ENCODE measurements around the gene CD247. TPM values are rescaled to one million over a fixed set of nuclear protein-coding genes. Genes with fewer than 3 reads are reported as not detected.

Gene CD247
- total RNA-seq, 4 donors from 2014 or later: 0.33 TPM; not detected in 3

- in situ Hi-C loops (cut with MboI; ENCODE audit: low sequenced_read_pairs in 4 of 4) (no loop called here), intact Hi-C loops (cut with DNase I; ENCODE audit: low total_unique reads) (no loop called here)
- H3K36me3 ChIP-seq: no peaks in the 10 kb centered on the region
- DNase-seq: no peak
- no peak overlapping the region for H3K4me3 ChIP-seq
- TF ChIP-seq CTCF (IDR thresholded peaks at IDR 0.05 in 4 of 5, conservative IDR thresholded peaks at IDR 0.05 in 1 of 5) (no peak), POLR2A (IDR thresholded peaks at IDR 0.05) (no peak)
- no peaks in the 10 kb centered on the region for H3K9me3 ChIP-seq
- peaks cover 0 to 7% (median 0%) of the 10 kb centered on the region in 3 donors for H3K27me3 ChIP-seq
- no peak overlapping the region for H3K27ac ChIP-seq
- ATAC-seq: no peak
- peaks cover 0 to 12% of the 10 kb centered on the region in 2 donors for H3K4me1 ChIP-seq
These were observed 82.8 kb downstream of the CD247 start for GRCh38 chr1:167435484-167435883.

- intact Hi-C loops (cut with DNase I; ENCODE audit: low total_unique reads) (no loop called here), in situ Hi-C loops (cut with MboI; ENCODE audit: low sequenced_read_pairs in 4 of 4) (no loop called here)
- ATAC-seq (no peak), DNase-seq (no peak)
- Histone ChIP-seq H3K27ac (no peak overlapping the region), H3K27me3 (peaks cover 0 to 6% (median 0%) of the 10 kb centered on the region in 3 donors), H3K4me1 (peaks cover 0 to 5% of the 10 kb centered on the region in 2 donors), H3K4me3 (no peak overlapping the region), H3K9me3 (no peaks in the 10 kb centered on the region), H3K36me3 (no peaks in the 10 kb centered on the region)
- TF ChIP-seq CTCF (IDR thresholded peaks at IDR 0.05 in 4 of 5, conservative IDR thresholded peaks at IDR 0.05 in 1 of 5) (no peak), POLR2A (IDR thresholded peaks at IDR 0.05) (no peak)
These were observed 84.0 kb downstream of the CD247 start for GRCh38 chr1:167434306-167434705.

GRCh38 chr1:167433884-167434283, 84.4 kb downstream of the CD247 start:
- no peaks in the 10 kb centered on the region for H3K36me3 ChIP-seq
- H3K27me3 ChIP-seq: peaks cover 0 to 2% (median 0%) of the 10 kb centered on the region in 3 donors
- TF ChIP-seq CTCF (IDR thresholded peaks at IDR 0.05 in 4 of 5, conservative IDR thresholded peaks at IDR 0.05 in 1 of 5): no peak
- TF ChIP-seq POLR2A (IDR thresholded peaks at IDR 0.05): no peak
- DNase-seq (no peak), ATAC-seq (no peak)
- intact Hi-C loops (cut with DNase I; ENCODE audit: low total_unique reads) (no loop called here), in situ Hi-C loops (cut with MboI; ENCODE audit: low sequenced_read_pairs in 4 of 4) (no loop called here)
- peaks cover 0 to 1% of the 10 kb centered on the region in 2 donors for H3K4me1 ChIP-seq
- H3K27ac ChIP-seq: no peak overlapping the region
- no peak overlapping the region for H3K4me3 ChIP-seq
- H3K9me3 ChIP-seq: no peaks in the 10 kb centered on the region

GRCh38 chr1:167432780-167433179, 85.5 kb downstream of the CD247 start:
- intact Hi-C loops (cut with DNase I; ENCODE audit: low total_unique reads): no loop called here
- Histone ChIP-seq H3K36me3 (no peaks in the 10 kb centered on the region), H3K27me3 (no peaks in the 10 kb centered on the region), H3K9me3 (no peaks in the 10 kb centered on the region), H3K27ac (no peak overlapping the region), H3K4me1 (peaks cover 0 to 8% of the 10 kb centered on the region in 2 donors), H3K4me3 (no peak overlapping the region)
- in situ Hi-C loops (cut with MboI; ENCODE audit: low sequenced_read_pairs in 4 of 4): no loop called here
- ATAC-seq: no peak
- TF ChIP-seq CTCF (IDR thresholded peaks at IDR 0.05 in 4 of 5, conservative IDR thresholded peaks at IDR 0.05 in 1 of 5): no peak
- no peak for TF ChIP-seq POLR2A (IDR thresholded peaks at IDR 0.05)
- DNase-seq: no peak
